BLaER1 (cell line): ENCODE measurements around the gene VSTM5.
"Not testable (repeated sequence)": the region's sequence is repeated elsewhere in the genome, so short reads cannot be mapped to it uniquely, and the experiment has no call there.

Experiments
- H3K27ac ChIP-seq: shearing (Covaris generic); formaldehyde crosslinking; 2 replicates; pipeline ENCODE4 v1.8.1; 2022
- H3K27me3 ChIP-seq: shearing (Covaris generic); formaldehyde crosslinking; 2 replicates; pipeline ENCODE4 v1.8.1; 2022
- H3K36me3 ChIP-seq: shearing (Covaris generic); formaldehyde crosslinking; 2 replicates; pipeline ENCODE4 v1.8.1; 2022
- H3K4me1 ChIP-seq: shearing (Covaris generic); formaldehyde crosslinking; 2 replicates; pipeline ENCODE4 v1.8.1; 2022
- H3K4me2 ChIP-seq: shearing (Covaris generic); formaldehyde crosslinking; 2 replicates; pipeline ENCODE4 v1.8.1; 2022
- H3K4me3 ChIP-seq: shearing (Covaris generic); formaldehyde crosslinking; 2 replicates; pipeline ENCODE4 v1.8.1; 2022
- H3K9ac ChIP-seq: shearing (Covaris generic); formaldehyde crosslinking; 2 replicates; pipeline ENCODE4 v1.8.1; 2022
- H3K9me3 ChIP-seq: shearing (Covaris generic); formaldehyde crosslinking; 2 replicates; pipeline ENCODE4 v1.8.1; 2022
- H4K20me1 ChIP-seq: shearing (Covaris generic); formaldehyde crosslinking; 2 replicates; pipeline ENCODE4 v1.8.1; 2022
- Cebpa-rat ChIP-seq: shearing (Covaris generic); IDR thresholded peaks from 2 replicates; pipeline ENCODE4 v1.8.1; 2022

Gene VSTM5

GRCh38 chr11:93850594-93851018 lies at the start of gene VSTM5:
Gene VSTM5 (minus strand): TSS chr11:93850618. CDS start chr11:93850502, 116 bp downstream.
- Histone ChIP-seq H3K4me1 (no peaks in the 10 kb centered on the region), H3K27ac (peak within 1 kb of the TSS; percentile 44; the same call in 1 of the 2 replicates), H3K27me3 (peaks cover 7% of the 10 kb centered on the region; the same call in 1 of the 2 replicates), H3K36me3 (no peaks in the 10 kb centered on the region), H4K20me1 (no peaks in the 10 kb centered on the region), H3K4me3 (peak within 1 kb of the TSS; percentile 57), H3K9ac (0 out of 2 replicates have a peak within 1 kb of the TSS, but pooled peaks have one; percentile 60), H3K4me2 (peak within 1 kb of the TSS; percentile 66), H3K9me3 (peaks cover 3% of the 10 kb centered on the region; the same call in 1 of the 2 replicates)
- TF ChIP-seq Cebpa-rat: no peak

GRCh38 chr11:93895106-93895862 lies 44.9 kb upstream of the VSTM5 start:
- H3K36me3 ChIP-seq: no peaks in the 10 kb centered on the region
- peaks cover 8% of the 10 kb centered on the region for H3K9me3 ChIP-seq
- no peak overlapping the region for H3K4me2 ChIP-seq
- H3K9ac ChIP-seq: no peak overlapping the region
- H3K4me3 ChIP-seq: no peak overlapping the region
- no peak overlapping the region for H3K27ac ChIP-seq
- no peaks in the 10 kb centered on the region for H3K27me3 ChIP-seq
- no peaks in the 10 kb centered on the region for H4K20me1 ChIP-seq
- H3K4me1 ChIP-seq: no peaks in the 10 kb centered on the region
- no peak for TF ChIP-seq Cebpa-rat

GRCh38 chr11:93890391-93891051 lies 40.1 kb upstream of the VSTM5 start:
- no peak overlapping the region for H3K4me3 ChIP-seq
- no peaks in the 10 kb centered on the region for H3K36me3 ChIP-seq
- H3K9me3 ChIP-seq: peaks cover 15% of the 10 kb centered on the region
- TF ChIP-seq Cebpa-rat: no peak
- H3K27me3 ChIP-seq: no peaks in the 10 kb centered on the region
- H3K9ac ChIP-seq: no peak overlapping the region
- no peak overlapping the region for H3K4me2 ChIP-seq
- no peaks in the 10 kb centered on the region for H3K4me1 ChIP-seq
- no peaks in the 10 kb centered on the region for H4K20me1 ChIP-seq
- no peak overlapping the region for H3K27ac ChIP-seq

- H3K9ac ChIP-seq: no peak overlapping the region
- no peaks in the 10 kb centered on the region for H3K27me3 ChIP-seq
- no peaks in the 10 kb centered on the region for H3K4me1 ChIP-seq
- peaks cover 23% of the 10 kb centered on the region for H3K9me3 ChIP-seq
- no peak overlapping the region for H3K4me2 ChIP-seq
- H4K20me1 ChIP-seq: no peaks in the 10 kb centered on the region
- no peaks in the 10 kb centered on the region for H3K36me3 ChIP-seq
- H3K4me3 ChIP-seq: no peak overlapping the region
- TF ChIP-seq Cebpa-rat: no peak
- no peak overlapping the region for H3K27ac ChIP-seq
Measured at GRCh38 chr11:93887111-93887510, 36.7 kb upstream of the VSTM5 start.

- H4K20me1 ChIP-seq, H3K9ac ChIP-seq, H3K4me1 ChIP-seq, H3K27ac ChIP-seq, H3K27me3 ChIP-seq, H3K4me3 ChIP-seq, H3K36me3 ChIP-seq, H3K4me2 ChIP-seq: not testable (repeated sequence)
- H3K9me3 ChIP-seq: peaks cover 15% of the 10 kb centered on the region
Measured at GRCh38 chr11:93879114-93879513, 28.7 kb upstream of the VSTM5 start.

- Histone ChIP-seq H3K36me3 (no peaks in the 10 kb centered on the region), H3K4me2 (no peak overlapping the region), H3K27me3 (no peaks in the 10 kb centered on the region), H3K9me3 (peaks cover 15% of the 10 kb centered on the region), H3K4me3 (no peak overlapping the region), H4K20me1 (no peaks in the 10 kb centered on the region), H3K4me1 (0 out of 2 replicates have a peak, but pooled peaks cover 5% of the 10 kb centered on the region), H3K27ac (no peak overlapping the region), H3K9ac (no peak overlapping the region)
- no peak for TF ChIP-seq Cebpa-rat
Measured at GRCh38 chr11:93875637-93876036, 25.2 kb upstream of the VSTM5 start.

- no peak overlapping the region for H3K4me2 ChIP-seq
- no peak overlapping the region for H3K4me3 ChIP-seq
- no peak for TF ChIP-seq Cebpa-rat
- H4K20me1 ChIP-seq: no peaks in the 10 kb centered on the region
- H3K9ac ChIP-seq: no peak overlapping the region
- no peak overlapping the region for H3K27ac ChIP-seq
- no peaks in the 10 kb centered on the region for H3K36me3 ChIP-seq
- H3K4me1 ChIP-seq: peaks cover 9% of the 10 kb centered on the region
- H3K9me3 ChIP-seq: peaks cover 29% of the 10 kb centered on the region
- H3K27me3 ChIP-seq: no peaks in the 10 kb centered on the region
Measured at GRCh38 chr11:93871526-93871925, 21.1 kb upstream of the VSTM5 start.

GRCh38 chr11:93870616-93871015 lies 20.2 kb upstream of the VSTM5 start:
- Histone ChIP-seq H3K36me3 (no peaks in the 10 kb centered on the region), H3K4me2 (no peak overlapping the region), H3K9me3 (peaks cover 29% of the 10 kb centered on the region), H3K27me3 (no peaks in the 10 kb centered on the region), H4K20me1 (no peaks in the 10 kb centered on the region), H3K4me3 (no peak overlapping the region), H3K27ac (no peak overlapping the region), H3K4me1 (peaks cover 9% of the 10 kb centered on the region), H3K9ac (no peak overlapping the region)
- TF ChIP-seq Cebpa-rat: no peak

GRCh38 chr11:93869830-93870229 lies 19.4 kb upstream of the VSTM5 start:
- H3K4me2 ChIP-seq: peak overlapping the region; percentile 27; the same call in 1 of the 2 replicates
- TF ChIP-seq Cebpa-rat: no peak
- H3K4me3 ChIP-seq: no peak overlapping the region
- peaks cover 29% of the 10 kb centered on the region for H3K9me3 ChIP-seq
- H3K9ac ChIP-seq: no peak overlapping the region
- H3K27me3 ChIP-seq: no peaks in the 10 kb centered on the region
- no peak overlapping the region for H3K27ac ChIP-seq
- H3K36me3 ChIP-seq: no peaks in the 10 kb centered on the region
- H3K4me1 ChIP-seq: peaks cover 9% of the 10 kb centered on the region
- H4K20me1 ChIP-seq: no peaks in the 10 kb centered on the region

GRCh38 chr11:93868404-93868803 lies 18.0 kb upstream of the VSTM5 start:
- H3K9ac ChIP-seq, H3K4me2 ChIP-seq, H4K20me1 ChIP-seq, H3K27me3 ChIP-seq, H3K36me3 ChIP-seq, H3K4me3 ChIP-seq, H3K4me1 ChIP-seq, H3K27ac ChIP-seq: not testable (repeated sequence)
- H3K9me3 ChIP-seq: peaks cover 25% of the 10 kb centered on the region
